HG03175 (cell line): ENCODE data around the gene SLC25A44.

ENCODE experiments used
- ATAC-seq: cut with Tn5 transposase; IDR thresholded peaks from one replicate; pipeline ENCODE4 v1.9.1; 2021; ENCODE audit warnings: mild to moderate bottlenecking, moderate library complexity; ENCODE audit not compliant: unreplicated experiment

The SLC25A44 gene

DNA sequence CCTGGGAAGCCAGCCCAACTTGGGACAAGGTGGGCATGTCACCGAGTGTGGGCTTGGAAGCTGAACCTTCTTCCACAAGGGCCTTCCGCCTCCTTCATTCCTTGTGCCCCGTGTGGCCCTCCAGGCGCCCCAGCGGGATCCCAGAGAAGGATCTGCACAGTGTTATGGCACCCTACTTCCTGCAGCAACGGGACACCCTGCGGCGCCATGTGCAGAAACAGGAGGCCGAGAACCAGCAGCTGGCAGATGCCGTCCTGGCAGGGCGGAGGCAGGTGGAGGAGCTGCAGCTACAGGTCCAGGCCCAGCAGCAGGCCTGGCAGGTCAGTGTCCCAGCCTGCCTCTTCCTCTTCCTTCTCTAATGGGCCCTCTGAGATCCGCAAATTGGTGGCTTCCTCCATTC, 42.3 kb downstream of the SLC25A44 start:
- no peak for ATAC-seq

- no peak for ATAC-seq
These were observed 44.3 kb downstream of the SLC25A44 start for GRCh38 chr1:156238248-156238647.

- ATAC-seq, result no peak
These were observed 47.5 kb downstream of the SLC25A44 start for GRCh38 chr1:156241311-156241811.

DNA sequence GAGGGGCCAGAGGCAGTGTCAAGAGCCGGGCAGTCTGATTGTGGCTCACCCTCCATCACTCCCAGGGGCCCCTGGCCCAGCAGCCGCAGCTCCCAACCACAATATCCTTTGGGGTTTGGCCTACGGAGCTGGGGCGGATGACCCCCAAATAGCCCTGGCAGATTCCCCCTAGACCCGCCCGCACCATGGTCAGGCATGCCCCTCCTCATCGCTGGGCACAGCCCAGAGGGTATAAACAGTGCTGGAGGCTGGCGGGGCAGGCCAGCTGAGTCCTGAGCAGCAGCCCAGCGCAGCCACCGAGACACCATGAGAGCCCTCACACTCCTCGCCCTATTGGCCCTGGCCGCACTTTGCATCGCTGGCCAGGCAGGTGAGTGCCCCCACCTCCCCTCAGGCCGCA, 48.0 kb downstream of the SLC25A44 start, which contains the start of gene BGLAP:
TSS of gene BGLAP (plus strand) at position 259 of the 400 bp plus-strand sequence. CDS start at position 307, 48 bp downstream.
- no peak for ATAC-seq

- no peak for ATAC-seq
These were observed 48.8 kb downstream of the SLC25A44 start for GRCh38 chr1:156242738-156243137.

DNA sequence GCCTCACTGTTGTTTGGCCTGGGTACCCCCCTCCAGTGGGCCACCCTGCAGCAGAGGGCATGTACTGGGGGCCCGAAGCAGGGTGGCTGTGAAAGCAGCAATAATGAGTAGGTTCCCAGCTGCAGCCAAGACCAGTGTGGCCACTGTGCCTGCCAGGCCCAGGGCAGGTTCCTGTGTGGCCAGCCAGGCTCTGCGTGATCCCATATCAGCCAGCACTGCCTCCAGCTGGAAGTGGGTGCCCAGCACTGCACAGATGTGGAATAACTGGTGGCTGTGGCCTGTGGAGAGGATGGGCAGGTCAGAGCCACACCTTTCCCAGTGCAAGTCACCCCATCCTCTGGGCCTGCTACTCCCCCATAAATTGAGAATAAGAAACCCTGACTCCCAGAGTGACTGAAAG, 50.2 kb downstream of the SLC25A44 start:
- no peak for ATAC-seq

- ATAC-seq, result no peak
These were observed 50.8 kb downstream of the SLC25A44 start for GRCh38 chr1:156244712-156245111.

DNA sequence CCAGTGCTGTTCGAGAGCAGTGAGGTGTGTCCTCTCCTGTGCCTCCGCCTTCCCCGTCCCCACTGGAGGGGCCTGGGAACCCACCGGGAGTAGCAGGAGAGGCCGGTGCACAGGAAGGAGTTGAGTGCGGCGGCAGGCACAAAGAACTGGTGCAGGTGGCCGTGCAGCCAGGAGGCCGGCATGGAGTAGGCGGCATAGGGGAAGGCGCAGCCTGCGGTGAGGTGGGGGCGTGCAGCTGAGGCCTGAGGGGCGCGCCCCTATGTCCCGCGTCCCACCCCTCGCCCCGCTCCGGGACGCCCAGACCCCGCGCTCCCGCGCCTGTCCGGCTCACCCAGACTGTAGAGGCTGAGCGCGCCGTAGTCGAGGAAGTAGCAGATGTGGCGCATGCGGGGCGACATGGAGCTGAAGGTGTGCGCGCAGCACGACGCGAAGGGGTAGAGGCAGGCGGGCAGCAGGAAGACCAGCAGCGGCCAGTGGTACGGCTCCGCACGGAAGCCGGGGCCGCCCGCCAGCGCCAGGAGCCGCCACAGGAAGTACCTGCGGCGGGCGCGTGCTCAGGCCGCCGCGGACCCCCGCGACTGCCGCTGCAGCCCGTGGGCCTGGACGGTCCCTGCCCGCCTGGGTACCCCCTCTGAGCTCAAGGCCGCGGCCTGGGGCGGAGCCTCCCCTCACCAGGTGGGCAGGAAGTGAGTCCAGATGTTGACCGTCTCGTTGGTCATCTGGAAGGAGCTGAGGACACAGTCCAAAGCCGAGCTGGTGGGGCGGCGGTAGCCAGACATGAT, 51.7 kb downstream of the SLC25A44 start:
- ATAC-seq, result no peak

GRCh38 chr1:156246241-156246780, 52.4 kb downstream of the SLC25A44 start:
- ATAC-seq, result no peak

- ATAC-seq, result no peak
These were observed 53.0 kb downstream of the SLC25A44 start for GRCh38 chr1:156246781-156247459.

DNA sequence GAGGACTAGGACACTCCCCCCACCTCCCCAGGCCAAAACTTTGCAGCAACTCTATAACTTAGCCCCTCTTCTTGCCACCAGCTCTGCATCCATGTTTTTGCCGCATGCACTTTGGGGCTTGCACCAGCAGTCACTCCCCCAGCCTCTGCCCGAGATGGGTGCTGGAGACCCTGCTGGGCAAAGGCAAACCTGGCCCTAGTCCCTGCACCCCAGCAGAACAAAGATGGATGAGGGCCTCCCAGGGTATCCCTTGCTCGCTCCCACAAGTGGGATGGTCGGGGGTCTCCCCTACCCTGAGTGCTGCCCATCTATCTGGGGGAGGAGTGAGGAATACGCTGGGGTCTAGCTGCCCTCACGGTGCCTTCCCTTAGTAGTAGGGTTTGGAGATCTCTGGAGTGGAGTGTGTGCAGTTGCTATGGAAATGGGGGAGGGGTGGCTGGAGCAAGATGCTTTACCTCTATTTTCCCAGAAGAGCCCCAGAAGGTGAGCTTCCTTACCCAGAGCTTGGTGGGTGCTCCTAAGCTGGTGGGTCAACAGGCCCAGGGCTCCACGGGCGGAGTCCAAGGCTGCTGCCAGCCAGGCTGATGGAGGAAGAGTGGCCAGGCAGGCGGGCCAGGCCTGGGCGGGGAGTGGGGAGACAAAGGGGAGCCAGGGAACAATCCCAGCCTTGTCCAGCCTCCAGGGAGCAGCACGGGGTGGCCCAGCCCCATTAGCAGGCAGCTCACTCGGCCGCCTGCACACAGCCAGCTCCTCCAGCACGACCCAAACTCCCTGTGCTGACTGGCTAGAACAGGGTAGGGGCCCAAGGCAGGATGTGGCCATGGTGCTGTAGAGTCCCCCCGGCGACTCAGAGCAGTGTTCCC, 53.8 kb downstream of the SLC25A44 start, which contains the start of gene PAQR6:
TSS of gene PAQR6 (minus strand) at position 597 of the 863 bp plus-strand sequence. CDS start 1,325 bp downstream, outside the sequence.
- no peak for ATAC-seq

DNA sequence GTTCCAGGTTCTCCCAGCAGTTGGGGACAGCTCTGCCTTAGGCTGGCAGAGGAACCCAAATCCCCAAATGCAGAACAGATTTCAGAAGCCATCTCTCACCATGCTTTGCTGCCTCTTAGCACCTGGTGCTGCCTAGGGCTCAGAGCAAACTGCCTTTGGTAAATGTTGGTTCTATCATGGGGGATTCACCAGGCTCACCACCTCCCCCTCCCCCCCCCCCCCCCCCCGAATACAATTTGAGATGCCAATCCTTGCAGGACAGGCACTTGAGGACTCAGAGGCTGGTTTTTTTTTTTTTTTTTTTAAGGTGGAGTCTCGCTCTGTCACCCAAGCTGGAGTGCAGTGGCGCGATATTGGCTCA, 54.4 kb downstream of the SLC25A44 start:
- no peak for ATAC-seq

GRCh38 chr1:156249593-156249992, 55.7 kb downstream of the SLC25A44 start:
- ATAC-seq, result no peak

DNA sequence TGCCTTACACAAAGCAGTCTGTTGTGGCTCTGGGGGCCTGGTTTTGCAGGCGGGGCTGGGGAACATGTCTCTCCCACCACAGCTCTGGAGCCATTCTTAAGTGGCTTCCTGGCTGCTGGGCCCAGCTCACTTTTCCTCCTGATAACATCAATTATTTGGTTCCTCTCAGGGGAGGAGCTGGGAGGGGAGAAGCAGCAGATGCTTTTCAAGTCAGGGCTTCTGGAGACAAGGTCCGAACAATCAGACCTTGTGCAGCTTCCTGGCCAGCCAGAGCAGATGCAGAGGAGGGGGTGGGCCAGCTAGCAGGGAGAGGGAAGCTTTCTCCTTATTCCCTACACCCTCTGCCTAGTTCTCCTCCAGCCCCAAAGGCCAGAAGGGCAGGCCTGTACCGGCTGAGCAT, 57.6 kb downstream of the SLC25A44 start:
- no peak for ATAC-seq

DNA sequence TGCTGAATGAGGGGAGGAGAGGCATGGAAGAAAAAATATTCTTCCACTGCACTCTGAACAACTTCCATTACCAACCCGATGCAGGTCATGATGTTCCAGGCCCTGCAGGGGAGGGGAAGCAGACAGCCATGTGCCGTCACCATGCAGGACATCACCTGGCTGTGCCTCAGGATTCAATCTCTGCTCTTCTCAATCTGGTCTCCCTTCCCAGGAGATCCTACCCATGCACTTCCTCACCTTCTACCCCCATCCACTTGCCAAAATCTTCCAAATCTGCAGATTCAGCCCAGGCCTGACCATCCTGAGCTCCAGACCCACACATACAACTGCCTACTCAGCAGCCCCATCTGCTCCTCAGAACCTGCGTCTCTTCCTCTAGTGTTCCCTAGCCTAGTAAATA, 59.7 kb downstream of the SLC25A44 start:
- no peak for ATAC-seq

DNA sequence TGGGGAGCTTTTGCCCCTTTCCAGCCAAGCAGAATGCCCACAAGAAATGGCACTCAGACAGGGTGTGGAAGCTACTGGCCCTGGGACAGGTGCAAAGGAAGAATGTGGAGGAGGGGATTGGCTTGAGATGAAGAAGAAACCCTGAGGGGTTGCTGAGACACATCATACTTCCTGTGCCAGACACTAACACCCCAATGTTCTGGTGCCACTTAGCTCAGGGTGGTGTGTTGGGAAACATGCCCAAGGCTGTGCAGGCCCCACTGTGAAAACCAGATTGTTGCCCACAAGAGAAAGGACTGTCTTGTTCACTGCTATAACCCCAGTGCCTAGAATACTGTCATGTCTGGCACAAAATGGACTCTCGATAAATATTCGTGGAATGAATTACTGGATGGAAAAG, 63.8 kb downstream of the SLC25A44 start:
- ATAC-seq, result no peak

GRCh38 chr1:156258859-156259258, 65.0 kb downstream of the SLC25A44 start:
- ATAC-seq, result no peak

- ATAC-seq, result no peak
These were observed 65.9 kb downstream of the SLC25A44 start for GRCh38 chr1:156259805-156260204.

- ATAC-seq, result no peak
These were observed 67.0 kb downstream of the SLC25A44 start for GRCh38 chr1:156260896-156261295.
